GM23248 (cell line): ENCODE data around the gene SVOPL.

Experiments
- EZH2 ChIP-seq: fragments of 200-600 bp; sonication (generic); IDR thresholded peaks from 2 replicates; pipeline ENCODE4 v1.6.1; 2018; ENCODE audit warnings: antibody characterized with exemption, mild to moderate bottlenecking; ENCODE audit not compliant: insufficient read depth, poor library complexity, severe bottlenecking
- EZH2phosphoT487 ChIP-seq: fragments of 200-600 bp; sonication (generic); IDR thresholded peaks from 2 replicates; pipeline ENCODE4 v1.6.1; 2018; ENCODE audit warnings: antibody characterized with exemption, moderate library complexity, mild to moderate bottlenecking, low read depth; ENCODE audit not compliant: insufficient read depth

GRCh38 chr7:138546064-138546619, 155.0 kb downstream of the SVOPL start:
- no peak for TF ChIP-seq EZH2phosphoT487
- TF ChIP-seq EZH2: no peak
